C4-2B (cell line): ENCODE results near the gene RAB17.

Experiments used
- H3K27ac ChIP-seq: fragments of 450-650 bp; 2 replicates; pipeline ENCODE4 v1.5.1; 2017
- ZFX ChIP-seq: fragments of 450-650 bp; IDR thresholded peaks from 2 replicates; pipeline ENCODE4 v1.6.1; 2017
- TF ChIP-seq, protein P1 (sequence below): fragments of 450-650 bp; conservative IDR thresholded peaks from 2 replicates; pipeline ENCODE4 v1.5.1; 2017; ENCODE audit warnings: mild to moderate bottlenecking

The RAB17 gene

DNA sequence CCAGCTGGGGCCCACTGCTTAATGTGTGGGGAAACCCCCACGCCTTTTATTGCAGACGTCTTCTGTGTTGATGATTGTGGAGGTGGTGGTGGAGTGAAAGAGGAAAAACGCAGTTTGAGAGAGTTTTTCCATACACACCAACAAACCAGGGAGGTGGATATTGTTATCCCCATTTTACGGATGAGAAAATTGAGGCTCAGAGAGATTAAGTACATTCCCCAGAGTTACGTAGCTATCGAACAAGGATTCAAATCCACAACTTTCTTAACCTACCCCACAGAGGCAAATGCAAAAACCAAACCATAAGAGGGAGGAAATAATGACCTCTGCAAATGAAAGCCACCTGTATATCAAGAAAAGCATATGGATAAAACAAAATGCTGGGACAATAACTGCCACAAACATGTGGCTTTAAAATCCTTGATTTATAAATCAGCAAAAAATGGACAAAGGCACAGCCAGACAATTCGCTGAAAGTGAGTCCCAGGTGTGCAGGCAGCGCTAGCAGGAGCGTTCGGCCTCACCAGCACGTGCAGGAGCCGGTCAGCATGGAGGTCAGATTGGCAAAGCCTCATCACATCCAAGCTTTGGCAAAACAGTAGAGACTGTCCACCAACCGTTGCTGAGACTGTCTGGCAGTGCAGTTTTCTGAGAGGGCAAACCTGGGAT lies 12.6 kb upstream of the RAB17 start:
- TF ChIP-seq ZFX, result no peak
- TF ChIP-seq, protein P1, sequence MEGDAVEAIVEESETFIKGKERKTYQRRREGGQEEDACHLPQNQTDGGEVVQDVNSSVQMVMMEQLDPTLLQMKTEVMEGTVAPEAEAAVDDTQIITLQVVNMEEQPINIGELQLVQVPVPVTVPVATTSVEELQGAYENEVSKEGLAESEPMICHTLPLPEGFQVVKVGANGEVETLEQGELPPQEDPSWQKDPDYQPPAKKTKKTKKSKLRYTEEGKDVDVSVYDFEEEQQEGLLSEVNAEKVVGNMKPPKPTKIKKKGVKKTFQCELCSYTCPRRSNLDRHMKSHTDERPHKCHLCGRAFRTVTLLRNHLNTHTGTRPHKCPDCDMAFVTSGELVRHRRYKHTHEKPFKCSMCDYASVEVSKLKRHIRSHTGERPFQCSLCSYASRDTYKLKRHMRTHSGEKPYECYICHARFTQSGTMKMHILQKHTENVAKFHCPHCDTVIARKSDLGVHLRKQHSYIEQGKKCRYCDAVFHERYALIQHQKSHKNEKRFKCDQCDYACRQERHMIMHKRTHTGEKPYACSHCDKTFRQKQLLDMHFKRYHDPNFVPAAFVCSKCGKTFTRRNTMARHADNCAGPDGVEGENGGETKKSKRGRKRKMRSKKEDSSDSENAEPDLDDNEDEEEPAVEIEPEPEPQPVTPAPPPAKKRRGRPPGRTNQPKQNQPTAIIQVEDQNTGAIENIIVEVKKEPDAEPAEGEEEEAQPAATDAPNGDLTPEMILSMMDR, result no peak
- no peak overlapping the region for H3K27ac ChIP-seq

DNA sequence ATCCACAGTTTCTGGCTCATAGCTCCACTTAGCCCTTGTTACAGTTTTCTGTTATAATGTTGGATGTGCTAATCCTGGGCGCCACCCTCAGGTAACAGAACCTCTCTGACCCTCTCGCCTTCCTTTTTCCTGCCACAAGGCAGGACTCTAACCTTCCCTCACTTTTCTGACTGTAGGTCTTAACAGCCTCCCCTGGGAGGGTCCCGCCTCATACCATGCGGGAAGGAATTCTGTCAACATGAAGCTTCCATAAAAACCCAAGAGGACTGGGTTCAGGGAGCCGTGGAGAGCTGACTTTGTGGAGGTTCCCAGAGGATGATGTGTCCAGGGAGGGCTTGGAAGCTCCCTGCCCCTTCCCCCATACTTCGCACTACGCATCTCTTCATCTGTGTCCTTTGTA lies 11.9 kb upstream of the RAB17 start:
- no peak for TF ChIP-seq ZFX
- TF ChIP-seq, protein P1, result no peak
- no peak overlapping the region for H3K27ac ChIP-seq

DNA sequence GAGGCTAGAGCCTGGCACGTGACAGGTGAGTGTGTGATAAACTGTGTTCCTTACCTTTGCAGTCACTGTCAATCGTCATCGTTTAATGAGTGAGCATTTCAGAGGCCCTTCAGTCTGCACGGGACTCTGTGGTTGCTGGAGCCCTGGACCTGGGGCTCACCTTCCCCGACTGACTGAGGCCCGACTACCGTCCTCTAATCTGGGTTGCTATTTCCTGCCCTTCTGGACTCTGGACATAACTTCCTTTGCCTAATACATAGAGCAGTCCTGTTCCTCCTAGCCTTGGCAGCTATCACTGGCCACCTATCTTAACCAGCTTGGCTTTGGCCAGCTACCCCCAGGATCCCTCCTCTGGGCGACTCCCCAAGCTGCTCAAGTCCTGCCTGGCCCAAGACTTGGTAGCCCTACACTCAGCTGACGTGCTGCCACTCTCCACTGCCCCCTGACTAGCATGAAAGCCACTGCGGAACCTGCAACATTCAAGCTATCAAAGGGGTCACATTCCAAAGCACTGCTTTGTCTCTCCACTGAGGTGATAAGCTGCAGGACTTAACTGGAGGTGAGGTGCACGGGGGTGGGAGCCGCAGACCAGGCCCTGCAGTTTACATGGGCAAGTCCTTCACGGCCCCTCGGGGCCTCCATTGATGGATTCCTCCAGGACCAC lies 11.1 kb upstream of the RAB17 start:
- TF ChIP-seq, protein P1, result no peak
- TF ChIP-seq ZFX, result no peak
- no peak overlapping the region for H3K27ac ChIP-seq

DNA sequence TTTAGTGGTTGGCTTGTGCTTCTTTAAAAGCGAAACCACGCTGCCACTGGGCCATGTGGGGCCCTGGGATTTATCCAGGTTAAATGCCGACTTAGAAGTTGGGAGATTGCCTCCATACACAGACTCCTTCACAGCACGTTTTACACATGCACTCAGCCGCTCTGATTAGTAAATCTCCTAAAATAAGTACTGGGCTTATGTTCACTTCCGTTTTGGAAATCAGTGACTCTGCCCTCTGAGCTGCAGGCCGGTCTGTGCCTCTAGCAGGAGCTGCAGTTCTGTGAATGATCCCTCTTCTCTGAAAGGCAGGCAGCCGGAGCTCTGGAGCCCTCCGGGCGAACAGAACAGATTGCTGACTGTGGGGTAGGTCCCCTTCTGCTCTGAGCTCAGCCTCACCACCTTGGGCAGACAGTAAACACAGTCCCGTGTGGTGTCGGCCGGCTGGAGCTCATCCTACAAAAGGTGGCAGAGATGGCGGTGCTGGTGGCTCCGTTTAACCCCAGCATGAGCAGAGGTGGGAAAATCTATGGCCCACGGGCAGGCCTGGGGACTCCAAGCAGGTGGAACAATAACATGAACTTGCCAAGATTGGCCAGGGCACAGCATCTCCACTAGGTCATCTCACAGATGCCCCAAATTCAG lies 9.8 kb upstream of the RAB17 start:
- no peak overlapping the region for H3K27ac ChIP-seq
- TF ChIP-seq, protein P1, result no peak
- TF ChIP-seq ZFX, result no peak

DNA sequence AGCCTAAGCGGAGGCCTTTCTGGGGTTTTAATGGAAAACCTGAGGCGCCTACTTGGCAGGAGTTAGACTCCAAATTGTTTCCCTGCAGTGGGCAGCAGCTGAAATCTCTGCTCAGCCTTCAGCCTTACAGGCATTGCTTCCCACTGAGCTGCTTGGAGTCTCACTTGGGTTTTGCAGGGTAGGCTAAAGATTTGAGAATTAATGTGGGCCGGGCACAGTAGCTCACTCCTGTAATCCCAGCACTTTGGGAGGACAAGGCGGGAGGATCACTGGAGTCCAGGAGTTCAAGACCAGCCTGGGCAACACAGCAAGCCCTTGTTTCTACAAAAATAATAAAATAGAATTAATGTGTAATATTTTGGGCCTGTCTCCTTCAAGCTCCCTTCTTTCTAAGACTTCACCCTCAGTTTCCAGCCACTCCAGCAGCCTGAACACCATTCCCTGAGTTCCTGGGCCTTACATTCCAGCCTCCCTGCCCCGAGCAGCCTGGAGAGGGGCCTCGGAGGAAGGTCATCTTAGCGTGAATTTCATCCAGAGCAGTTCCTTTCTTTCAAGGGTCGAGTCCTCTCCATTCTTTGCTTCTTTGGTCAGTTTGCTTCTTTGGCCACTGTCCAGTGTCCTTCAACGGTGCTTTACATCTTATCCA lies 9.1 kb upstream of the RAB17 start:
- TF ChIP-seq, protein P1, result no peak
- no peak overlapping the region for H3K27ac ChIP-seq

DNA sequence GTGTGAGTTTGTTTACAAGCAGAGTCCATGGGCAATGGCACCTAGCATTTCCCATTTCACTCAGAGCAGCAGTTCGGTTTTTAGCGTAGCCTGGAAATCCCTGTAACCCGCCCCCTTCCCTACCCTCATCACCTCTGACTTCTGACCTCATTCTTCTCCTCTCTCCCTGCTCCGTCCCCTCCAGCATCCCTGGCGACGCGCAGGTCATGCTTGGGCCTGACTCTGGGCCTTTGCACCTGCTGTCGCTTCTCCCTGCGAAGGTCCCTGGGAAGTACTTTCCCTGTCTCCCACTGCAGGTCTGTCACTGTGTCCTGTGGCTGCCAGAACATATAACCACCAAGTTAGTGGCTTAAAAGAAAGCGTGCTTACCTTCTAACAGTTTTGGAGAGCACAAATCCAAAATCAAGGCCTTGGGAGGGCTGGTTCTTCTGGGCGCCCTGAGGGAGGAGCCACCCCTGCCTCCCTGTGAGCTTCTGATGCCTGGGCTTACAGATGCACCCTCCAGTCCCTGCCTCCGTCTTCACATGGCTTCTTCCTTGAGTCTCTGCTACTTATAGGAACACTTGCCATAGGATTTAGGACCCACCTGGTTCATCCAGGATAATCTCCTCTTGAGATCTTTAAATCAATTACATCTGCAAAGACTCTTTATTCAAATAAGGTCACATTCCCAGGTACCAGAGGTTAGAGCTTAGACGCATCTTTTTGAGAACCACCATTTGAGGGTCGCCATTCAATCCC lies 8.1 kb upstream of the RAB17 start:
- H3K27ac ChIP-seq, result no peak overlapping the region
- TF ChIP-seq, protein P1, result no peak
- TF ChIP-seq ZFX, result no peak
